ENCODE measurements around the gene SHB. TPM values are rescaled to one million over a fixed set of nuclear protein-coding genes. Genes with fewer than 3 reads are reported as not detected.

SHB gene
- total RNA-seq, 1 experiment from 2014 or later: 28.7 TPM

- no peaks in the 10 kb centered on the region for H3K9me2 ChIP-seq (ENCODE audit: insufficient read depth)
- H3K4me2 ChIP-seq (ENCODE audit: low read length): no peak overlapping the region
- H4K20me1 ChIP-seq (ENCODE audit: insufficient read depth): no peaks in the 10 kb centered on the region
- no peak overlapping the region for H2AFZ ChIP-seq (ENCODE audit: low read depth, low read length, poor library complexity, severe bottlenecking)
- ATAC-seq (no peak), DNase-seq (ENCODE audit: low read depth, low spot score) (no peak)
- TF ChIP-seq SRF (IDR thresholded peaks at IDR 0.05; ENCODE audit: low read depth) (no peak), REST (IDR thresholded peaks at IDR 0.05; ENCODE audit: low read depth) (no peak), RAD21 (IDR thresholded peaks at IDR 0.05; ENCODE audit: low read depth) (no peak), CBX3 (IDR thresholded peaks at IDR 0.05; ENCODE audit: low read depth) (no peak), JUND (IDR thresholded peaks at IDR 0.05) (no peak), SIN3A (IDR thresholded peaks at IDR 0.05; ENCODE audit: low read depth) (no peak), ZBTB33 (IDR thresholded peaks at IDR 0.05; ENCODE audit: extremely low read depth, insufficient replicate concordance, low read length) (no peak), MAX (IDR thresholded peaks at IDR 0.05) (no peak), CEBPB (IDR thresholded peaks at IDR 0.05; ENCODE audit: low read depth) (no peak), POLR2AphosphoS5 (IDR thresholded peaks at IDR 0.05; ENCODE audit: low read depth, low read length) (no peak), FOSL1 (IDR thresholded peaks at IDR 0.05; ENCODE audit: low read depth) (no peak), ZFX (IDR thresholded peaks at IDR 0.05) (no peak), EZH2phosphoT487 (IDR thresholded peaks at IDR 0.05; ENCODE audit: borderline replicate concordance) (no peak), CTCF (IDR thresholded peaks at IDR 0.05 in 2 of 3, conservative IDR thresholded peaks at IDR 0.05 in 1 of 3; ENCODE audit: borderline replicate concordance in 1 of 3, insufficient read depth in 1 of 3, low read depth in 2 of 3, low read length in 2 of 3) (no peak), POLR2A (IDR thresholded peaks at IDR 0.05; ENCODE audit: borderline replicate concordance, extremely low read depth, insufficient read depth, insufficient read length) (no peak), ATF3 (IDR thresholded peaks at IDR 0.05) (no peak)
- BruUV-seq (replicated peaks): no TSS peak
- no peak overlapping the region for H3K4me3 ChIP-seq (replicated peaks in 1 of 2; ENCODE audit: low read depth in 1 of 2, low read length in 2 of 2)
- CTCF ChIA-PET: no interaction called here
- POLR2A ChIA-PET: no interaction called here
- no peaks in the 10 kb centered on the region for H3K36me3 ChIP-seq (ENCODE audit: control insufficient read depth in 1 of 2, insufficient read depth in 2 of 2, low read length in 2 of 2)
- no peaks in the 10 kb centered on the region for H3K9me3 ChIP-seq (ENCODE audit: control insufficient read depth in 1 of 2, insufficient read depth in 1 of 2, low read depth in 1 of 2, low read length in 2 of 2)
- RAD21 ChIA-PET (ENCODE audit: low non-redundant PET in 1 of 2, low total read pairs in 2 of 2, uncharacterized antibody in 2 of 2, unreplicated experiment in 2 of 2): no interaction called here
- H3K9ac ChIP-seq (ENCODE audit: low read length): no peak overlapping the region
- H3K27ac ChIP-seq (ENCODE audit: low read depth, low read length): no peak overlapping the region
- H3K79me2 ChIP-seq (ENCODE audit: insufficient read depth, low read length): no peaks in the 10 kb centered on the region
- intact Hi-C loops (cut with micrococcal nuclease): no loop called here
- H3K4me1 ChIP-seq (ENCODE audit: control insufficient read depth in 1 of 2, insufficient read depth in 2 of 2, low read length in 2 of 2): peaks cover 0 to 6% of the 10 kb centered on the region in 2 experiments; a peak in 1 of 4 replicates
- no peaks in the 10 kb centered on the region for H3K27me3 ChIP-seq (ENCODE audit: insufficient read depth, low read length)
These were observed 12.5 kb upstream of the SHB start for GRCh38 chr9:38081356-38082108.
